Endothelial cell of umbilical vein (primary cell): ENCODE results near the gene PZP. TPM values are rescaled to one million over a fixed set of nuclear protein-coding genes. Genes with fewer than 3 reads are reported as not detected.

Source experiments
- BruUV-seq: library from RNA; stranded (reverse); fragments of 400-500 nt; replicated peaks from 2 replicates; lab custom pipeline; 2021; lab: Mats Ljungman, UMichigan
- CTCF ChIA-PET: fragments of 300-600, 350-600 bp; sonication (Branson Sonifier 250); formaldehyde crosslinking; loops from one replicate; lab custom pipeline; 2021; ENCODE audit warnings: antibody characterized with exemption, inconsistent platforms; lab: Charles Lee
- POLR2A ChIA-PET: fragments of 300-600, 350-600 bp; sonication (Branson Sonifier 250); formaldehyde crosslinking; loops from one replicate; lab custom pipeline; 2021; ENCODE audit warnings: antibody characterized with exemption, inconsistent platforms; lab: Charles Lee
- DNase-seq: peaks from one replicate; pipeline ENCODE4 v3.0.0-alpha.2; 2011; ENCODE audit warnings: low read depth, low spot score
- FAIRE-seq: peaks from 2 replicates; lab custom pipeline; 2011; peaks lifted over from hg19 to GRCh38; lab: Jason Lieb, UNC
- H2AFZ ChIP-seq: 2 replicates; pipeline ENCODE4 v1.6.0; 2012; ENCODE audit warnings: low read depth, low read length, control low read depth, inconsistent platforms
- H3K27ac ChIP-seq: 2 replicates; pipeline ENCODE4 v1.5.1; 2011; ENCODE audit warnings: low read depth, mild to moderate bottlenecking, control low read depth, low read length, moderate library complexity; ENCODE audit not compliant: insufficient read depth
- H3K27me3 ChIP-seq, 2 experiments: 2 replicates each; pipeline versions ENCODE4 v1.6.0 to v1.6.1; 2011; ENCODE audit warnings: low read length in 2 of 2, mixed read lengths in 1 of 2; ENCODE audit not compliant: control insufficient read depth in 2 of 2, insufficient read depth in 2 of 2
- H3K36me3 ChIP-seq, 2 experiments: 2 replicates in 1 of 2; 3 replicates in 1 of 2; pipeline ENCODE4 v1.5.1; 2011; ENCODE audit warnings: low read length in 2 of 2, mild to moderate bottlenecking in 1 of 2, moderate library complexity in 1 of 2; ENCODE audit not compliant: control insufficient read depth in 2 of 2, insufficient read depth in 2 of 2; ENCODE audit errors: extremely low read depth in 1 of 2
- H3K4me1 ChIP-seq: 3 replicates; pipeline ENCODE4 v1.5.1; 2011; ENCODE audit warnings: mild to moderate bottlenecking, low read length; ENCODE audit not compliant: control insufficient read depth, insufficient read depth; ENCODE audit errors: extremely low read depth
- H3K4me2 ChIP-seq: 2 replicates; pipeline ENCODE4 v1.6.1; 2011; ENCODE audit warnings: low read length, control low read depth, mixed read lengths; ENCODE audit not compliant: insufficient read depth
- H3K4me3 ChIP-seq, 3 experiments: fragments of 200-600 bp in 1 of 3; sonication (generic), shearing (Covaris generic) in 1 of 3; replicated peaks in 1 of 3; 2 replicates each; pipeline ENCODE4 v1.5.1; 2011 to 2016; ENCODE audit warnings: control low read depth in 3 of 3, low read length in 3 of 3, mild to moderate bottlenecking in 2 of 3, inconsistent platforms in 1 of 3, low read depth in 1 of 3, moderate library complexity in 1 of 3; ENCODE audit not compliant: insufficient read depth in 1 of 3
- H3K79me2 ChIP-seq: 2 replicates; pipeline ENCODE4 v1.6.0; 2012; ENCODE audit warnings: low read length, inconsistent platforms; ENCODE audit not compliant: control insufficient read depth, insufficient read depth
- H3K9ac ChIP-seq: replicated peaks from 2 replicates; pipeline ENCODE3; 2011; ENCODE audit warnings: low read length, control low read depth; ENCODE audit not compliant: insufficient read depth; ENCODE audit errors: extremely low read depth
- H3K9me1 ChIP-seq: replicated peaks from 3 replicates; pipeline ENCODE4 v1.6.0; 2011; ENCODE audit warnings: mild to moderate bottlenecking, low read length; ENCODE audit not compliant: control insufficient read depth, insufficient read depth; ENCODE audit errors: extremely low read depth
- H3K9me3 ChIP-seq: replicated peaks from 2 replicates; pipeline ENCODE4 v1.5.1; 2012; ENCODE audit warnings: low read length, inconsistent platforms; ENCODE audit not compliant: control insufficient read depth, insufficient read depth
- H4K20me1 ChIP-seq: replicated peaks from 2 replicates; pipeline ENCODE3; 2011; ENCODE audit warnings: mild to moderate bottlenecking, low read length; ENCODE audit not compliant: control insufficient read depth, insufficient read depth; ENCODE audit errors: extremely low read depth
- FOS ChIP-seq: IDR thresholded peaks from 2 replicates; pipeline ENCODE4 v1.6.1; 2011; ENCODE audit warnings: mild to moderate bottlenecking, low read length, moderate library complexity, borderline replicate concordance; ENCODE audit not compliant: insufficient read depth
- MYC ChIP-seq: IDR thresholded peaks from one replicate; pipeline ENCODE4 v1.6.1; 2011; ENCODE audit warnings: mild to moderate bottlenecking, low read depth, low read length
- POLR2A ChIP-seq: IDR thresholded peaks from 2 replicates; pipeline ENCODE4 v1.6.1; 2012; ENCODE audit warnings: low read depth, mild to moderate bottlenecking, control low read depth, low read length
- dilution Hi-C: fragments of 300-500 bp; cut with MboI; formaldehyde crosslinking; loops from one replicate; pipeline ENCODE4 v1.15.0; 2019; ENCODE audit warnings: low sequenced_read_pairs; ENCODE audit not compliant: extremely low pct_ligation_motif_present
- intact Hi-C: fragments of 100-400 bp; cut with micrococcal nuclease; formaldehyde crosslinking; loops from one replicate; pipeline ENCODE4 v1.10.0; 2022
- polyA plus RNA-seq, 4 experiments: library from polyadenylated mRNA; depleted of rRNA in 3 of 4; stranded (reverse) in 3 of 4; unstranded in 1 of 4; fragments of >200 nt; gene quantifications; 2 replicates each; pipeline versions ENCODE4 v1.2.1 to v1.2.3, GENCODE V29; 2011 to 2012; ENCODE audit warnings: missing spikeins in 1 of 4
- total RNA-seq: library from RNA; stranded (reverse); gene quantifications from 2 replicates; pipeline ENCODE4 v1.2.3, GENCODE V29; 2021
- TF ChIP-seq, protein P1 (sequence below), 2 donors: IDR thresholded peaks; 1 replicate in 1 of 2; 2 replicates in 1 of 2; pipeline ENCODE4 v1.5.1; 2011; ENCODE audit warnings: low read length in 2 of 2, mild to moderate bottlenecking in 2 of 2, moderate library complexity in 2 of 2, control low read depth in 1 of 2, inconsistent platforms in 1 of 2, low read depth in 1 of 2; ENCODE audit not compliant: insufficient read depth in 1 of 2; ENCODE audit errors: extremely low read depth in 1 of 2

Gene PZP
- total and polyA plus RNA-seq, 2 donors (not counting 3 experiments of a cell fraction or from before 2014, with no cell fraction given): 0.73 to 0.84 TPM

GRCh38 chr12:9214534-9214933 is 6.3 kb upstream of the PZP start:
- no peak overlapping the region for H3K4me2 ChIP-seq
- no peaks in the 10 kb centered on the region for H3K4me1 ChIP-seq
- POLR2A ChIA-PET: no interaction called here
- no peak overlapping the region for H3K4me3 ChIP-seq
- intact Hi-C loops: no loop called here
- TF ChIP-seq, protein P1, sequence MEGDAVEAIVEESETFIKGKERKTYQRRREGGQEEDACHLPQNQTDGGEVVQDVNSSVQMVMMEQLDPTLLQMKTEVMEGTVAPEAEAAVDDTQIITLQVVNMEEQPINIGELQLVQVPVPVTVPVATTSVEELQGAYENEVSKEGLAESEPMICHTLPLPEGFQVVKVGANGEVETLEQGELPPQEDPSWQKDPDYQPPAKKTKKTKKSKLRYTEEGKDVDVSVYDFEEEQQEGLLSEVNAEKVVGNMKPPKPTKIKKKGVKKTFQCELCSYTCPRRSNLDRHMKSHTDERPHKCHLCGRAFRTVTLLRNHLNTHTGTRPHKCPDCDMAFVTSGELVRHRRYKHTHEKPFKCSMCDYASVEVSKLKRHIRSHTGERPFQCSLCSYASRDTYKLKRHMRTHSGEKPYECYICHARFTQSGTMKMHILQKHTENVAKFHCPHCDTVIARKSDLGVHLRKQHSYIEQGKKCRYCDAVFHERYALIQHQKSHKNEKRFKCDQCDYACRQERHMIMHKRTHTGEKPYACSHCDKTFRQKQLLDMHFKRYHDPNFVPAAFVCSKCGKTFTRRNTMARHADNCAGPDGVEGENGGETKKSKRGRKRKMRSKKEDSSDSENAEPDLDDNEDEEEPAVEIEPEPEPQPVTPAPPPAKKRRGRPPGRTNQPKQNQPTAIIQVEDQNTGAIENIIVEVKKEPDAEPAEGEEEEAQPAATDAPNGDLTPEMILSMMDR (IDR thresholded peaks at IDR 0.05; ENCODE audit: extremely low read depth in 1 of 2, insufficient read depth in 1 of 2, low read depth in 1 of 2, low read length in 2 of 2): no peak
- TF ChIP-seq MYC (no peak), FOS (no peak), POLR2A (no peak)
- CTCF ChIA-PET: no interaction called here
- no peaks in the 10 kb centered on the region for H4K20me1 ChIP-seq
- H3K36me3 ChIP-seq: no peaks in the 10 kb centered on the region
- H2AFZ ChIP-seq: no peak overlapping the region
- no peaks in the 10 kb centered on the region for H3K9me1 ChIP-seq
- no peak overlapping the region for H3K9ac ChIP-seq
- H3K79me2 ChIP-seq: no peaks in the 10 kb centered on the region
- no peaks in the 10 kb centered on the region for H3K27me3 ChIP-seq
- H3K27ac ChIP-seq: no peak overlapping the region
- dilution Hi-C loops: no loop called here
- no TSS peak for BruUV-seq
- DNase-seq (no peak), FAIRE-seq (no peak)
- no peaks in the 10 kb centered on the region for H3K9me3 ChIP-seq

GRCh38 chr12:9211687-9212086 is 3.5 kb upstream of the PZP start:
- no peaks in the 10 kb centered on the region for H4K20me1 ChIP-seq
- H3K9me1 ChIP-seq: no peaks in the 10 kb centered on the region
- CTCF ChIA-PET: interaction anchor here (1.0 kb wide), 1 partner anchor 10 kb away, joined by 3 read pairs; no protein-coding TSS in a partner anchor
- H3K79me2 ChIP-seq: no peaks in the 10 kb centered on the region
- FAIRE-seq (no peak), DNase-seq (no peak)
- intact Hi-C loops (no loop called here), dilution Hi-C loops (no loop called here)
- H3K4me2 ChIP-seq: no peak overlapping the region
- BruUV-seq: no TSS peak
- no peaks in the 10 kb centered on the region for H3K36me3 ChIP-seq
- H3K4me3 ChIP-seq: no peak overlapping the region
- TF ChIP-seq POLR2A (no peak), MYC (no peak)
- H3K9ac ChIP-seq: no peak overlapping the region
- no peaks in the 10 kb centered on the region for H3K9me3 ChIP-seq
- POLR2A ChIA-PET: no interaction called here
- no peak overlapping the region for H3K27ac ChIP-seq
- no peaks in the 10 kb centered on the region for H3K4me1 ChIP-seq
- peaks cover 2 to 3% of the 10 kb centered on the region in 2 experiments for H3K27me3 ChIP-seq
- H2AFZ ChIP-seq: no peak overlapping the region
